ENCODE results near the gene ATP6AP1. TPM values are rescaled to one million over a fixed set of nuclear protein-coding genes. Genes with fewer than 3 reads are reported as not detected.

The ATP6AP1 gene
- total and polyA plus RNA-seq, 9 of the 15 experiments (the other 6 are each of a cell fraction or from before 2014, with no cell fraction given): 8.3 to 90.5 (median 52.9) TPM

DNA sequence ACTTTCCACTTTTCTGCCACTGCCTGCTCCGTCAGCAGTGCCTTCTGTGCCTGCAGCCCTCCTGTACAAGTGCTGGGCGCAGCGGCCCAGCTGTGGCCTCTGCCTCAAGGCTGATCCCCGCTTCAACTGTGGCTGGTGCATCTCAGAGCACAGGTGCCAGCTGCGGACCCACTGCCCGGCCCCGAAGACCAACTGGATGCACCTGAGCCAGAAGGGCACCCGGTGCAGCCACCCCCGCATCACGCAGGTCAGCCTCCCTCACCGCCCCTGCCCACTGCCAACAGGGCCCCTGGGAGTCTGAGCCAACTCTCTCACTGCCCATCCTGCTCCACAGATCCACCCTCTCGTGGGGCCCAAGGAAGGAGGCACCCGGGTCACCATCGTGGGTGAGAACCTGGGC lies 37.1 kb downstream of the ATP6AP1 start:
- Histone ChIP-seq H3K4me3 (no peak overlapping the region), H3K27me3 (ENCODE audit: control insufficient read depth in 2 of 2, insufficient read depth in 2 of 2, low read length in 2 of 2) (no peaks in the 10 kb centered on the region), H3K36me3 (ENCODE audit: control insufficient read depth, insufficient read depth, low read length) (peaks cover 88% of the 10 kb centered on the region; the same call in 2 of the 3 replicates), H3K9me1 (ENCODE audit: control insufficient read depth, insufficient read depth, low read length) (no peaks in the 10 kb centered on the region), H3K27ac (ENCODE audit: extremely low read depth, low read depth, low read length) (no peak overlapping the region), H2AFZ (ENCODE audit: low read depth, low read length) (no peak overlapping the region), H3K4me1 (replicated peaks in 1 of 2; ENCODE audit: control insufficient read depth in 2 of 2, insufficient read depth in 2 of 2, low read length in 2 of 2) (peaks cover 0 to 22% of the 10 kb centered on the region in 2 experiments; a peak in 2 of 5 replicates), H4K20me1 (replicated peaks; ENCODE audit: control insufficient read depth, insufficient read depth, low read length) (no peaks in the 10 kb centered on the region), H3K4me2 (ENCODE audit: insufficient read depth, low read length) (no peak overlapping the region), H3K79me2 (ENCODE audit: control insufficient read depth, insufficient read depth, low read length) (peaks cover 5% of the 10 kb centered on the region; the same call in 2 of the 3 replicates), H3K9me3 (replicated peaks; ENCODE audit: control insufficient read depth, insufficient read depth, low read depth, low read length) (no peaks in the 10 kb centered on the region), H3K9ac (ENCODE audit: insufficient read depth in 1 of 2, low read depth in 2 of 2, low read length in 2 of 2) (no peak overlapping the region)
- CTCF ChIA-PET (ENCODE audit: low intra/inter-chr PET ratio): no interaction called here
- in situ Hi-C loops (cut with MboI) (no loop called here), intact Hi-C loops (cut with micrococcal nuclease) (no loop called here)
- 100% methylated on average over 5 of the region's 14 CpGs for WGBS (ENCODE audit: insufficient coverage, low coverage, missing lambda C conversion rate)
- ATAC-seq (no peak), DNase-seq (ENCODE audit: extremely low read depth in 1 of 4, low spot score in 3 of 4) (no peak), FAIRE-seq (no peak)
- POLR2A ChIA-PET: interaction anchor here (0.9 to 2.0 kb wide), 3 partner anchors 8 to 12 kb away, joined by 4 to 6 read pairs (median 5); no protein-coding TSS in a partner anchor
- TF ChIP-seq ZNF41 (CRISPR knock-in tag; conservative IDR thresholded peaks at IDR 0.05) (no peak), ATF7 (IDR thresholded peaks at IDR 0.05) (no peak), KAT2B (IDR thresholded peaks at IDR 0.05; ENCODE audit: low read depth, low read length) (no peak), RHOXF2B (CRISPR knock-in tag; conservative IDR thresholded peaks at IDR 0.05) (no peak), ZSCAN32 (CRISPR knock-in tag; IDR thresholded peaks at IDR 0.05) (no peak), ARID1B (IDR thresholded peaks at IDR 0.05) (no peak), ZNF324 (CRISPR knock-in tag; IDR thresholded peaks at IDR 0.05) (no peak), RFX7 (CRISPR knock-in tag; IDR thresholded peaks at IDR 0.05) (no peak), MTA3 (IDR thresholded peaks at IDR 0.05; ENCODE audit: borderline replicate concordance) (no peak), HNRNPLL (IDR thresholded peaks at IDR 0.05; ENCODE audit: low read depth, low read length, poor library complexity, severe bottlenecking) (no peak)
- TF ChIP-seq, protein P1, sequence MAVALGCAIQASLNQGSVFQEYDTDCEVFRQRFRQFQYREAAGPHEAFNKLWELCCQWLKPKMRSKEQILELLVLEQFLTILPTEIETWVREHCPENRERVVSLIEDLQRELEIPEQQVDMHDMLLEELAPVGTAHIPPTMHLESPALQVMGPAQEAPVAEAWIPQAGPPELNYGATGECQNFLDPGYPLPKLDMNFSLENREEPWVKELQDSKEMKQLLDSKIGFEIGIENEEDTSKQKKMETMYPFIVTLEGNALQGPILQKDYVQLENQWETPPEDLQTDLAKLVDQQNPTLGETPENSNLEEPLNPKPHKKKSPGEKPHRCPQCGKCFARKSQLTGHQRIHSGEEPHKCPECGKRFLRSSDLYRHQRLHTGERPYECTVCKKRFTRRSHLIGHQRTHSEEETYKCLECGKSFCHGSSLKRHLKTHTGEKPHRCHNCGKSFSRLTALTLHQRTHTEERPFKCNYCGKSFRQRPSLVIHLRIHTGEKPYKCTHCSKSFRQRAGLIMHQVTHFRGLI (CRISPR knock-in tag; IDR thresholded peaks at IDR 0.05): no peak
- TF ChIP-seq, protein P2, sequence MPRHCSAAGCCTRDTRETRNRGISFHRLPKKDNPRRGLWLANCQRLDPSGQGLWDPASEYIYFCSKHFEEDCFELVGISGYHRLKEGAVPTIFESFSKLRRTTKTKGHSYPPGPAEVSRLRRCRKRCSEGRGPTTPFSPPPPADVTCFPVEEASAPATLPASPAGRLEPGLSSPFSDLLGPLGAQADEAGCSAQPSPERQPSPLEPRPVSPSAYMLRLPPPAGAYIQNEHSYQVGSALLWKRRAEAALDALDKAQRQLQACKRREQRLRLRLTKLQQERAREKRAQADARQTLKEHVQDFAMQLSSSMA (CRISPR knock-in tag; IDR thresholded peaks at IDR 0.05): no peak
- TF ChIP-seq, protein P3, sequence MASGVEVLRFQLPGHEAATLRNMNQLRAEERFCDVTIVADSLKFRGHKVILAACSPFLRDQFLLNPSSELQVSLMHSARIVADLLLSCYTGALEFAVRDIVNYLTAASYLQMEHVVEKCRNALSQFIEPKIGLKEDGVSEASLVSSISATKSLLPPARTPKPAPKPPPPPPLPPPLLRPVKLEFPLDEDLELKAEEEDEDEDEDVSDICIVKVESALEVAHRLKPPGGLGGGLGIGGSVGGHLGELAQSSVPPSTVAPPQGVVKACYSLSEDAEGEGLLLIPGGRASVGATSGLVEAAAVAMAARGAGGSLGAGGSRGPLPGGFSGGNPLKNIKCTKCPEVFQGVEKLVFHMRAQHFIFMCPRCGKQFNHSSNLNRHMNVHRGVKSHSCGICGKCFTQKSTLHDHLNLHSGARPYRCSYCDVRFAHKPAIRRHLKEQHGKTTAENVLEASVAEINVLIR (CRISPR knock-in tag; IDR thresholded peaks at IDR 0.05): no peak
- TF ChIP-seq, protein P4, sequence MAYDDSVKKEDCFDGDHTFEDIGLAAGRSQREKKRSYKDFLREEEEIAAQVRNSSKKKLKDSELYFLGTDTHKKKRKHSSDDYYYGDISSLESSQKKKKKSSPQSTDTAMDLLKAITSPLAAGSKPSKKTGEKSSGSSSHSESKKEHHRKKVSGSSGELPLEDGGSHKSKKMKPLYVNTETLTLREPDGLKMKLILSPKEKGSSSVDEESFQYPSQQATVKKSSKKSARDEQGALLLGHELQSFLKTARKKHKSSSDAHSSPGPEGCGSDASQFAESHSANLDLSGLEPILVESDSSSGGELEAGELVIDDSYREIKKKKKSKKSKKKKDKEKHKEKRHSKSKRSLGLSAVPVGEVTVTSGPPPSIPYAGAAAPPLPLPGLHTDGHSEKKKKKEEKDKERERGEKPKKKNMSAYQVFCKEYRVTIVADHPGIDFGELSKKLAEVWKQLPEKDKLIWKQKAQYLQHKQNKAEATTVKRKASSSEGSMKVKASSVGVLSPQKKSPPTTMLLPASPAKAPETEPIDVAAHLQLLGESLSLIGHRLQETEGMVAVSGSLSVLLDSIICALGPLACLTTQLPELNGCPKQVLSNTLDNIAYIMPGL (CRISPR knock-in tag; IDR thresholded peaks at IDR 0.05): no peak
- TF ChIP-seq, protein P5, sequence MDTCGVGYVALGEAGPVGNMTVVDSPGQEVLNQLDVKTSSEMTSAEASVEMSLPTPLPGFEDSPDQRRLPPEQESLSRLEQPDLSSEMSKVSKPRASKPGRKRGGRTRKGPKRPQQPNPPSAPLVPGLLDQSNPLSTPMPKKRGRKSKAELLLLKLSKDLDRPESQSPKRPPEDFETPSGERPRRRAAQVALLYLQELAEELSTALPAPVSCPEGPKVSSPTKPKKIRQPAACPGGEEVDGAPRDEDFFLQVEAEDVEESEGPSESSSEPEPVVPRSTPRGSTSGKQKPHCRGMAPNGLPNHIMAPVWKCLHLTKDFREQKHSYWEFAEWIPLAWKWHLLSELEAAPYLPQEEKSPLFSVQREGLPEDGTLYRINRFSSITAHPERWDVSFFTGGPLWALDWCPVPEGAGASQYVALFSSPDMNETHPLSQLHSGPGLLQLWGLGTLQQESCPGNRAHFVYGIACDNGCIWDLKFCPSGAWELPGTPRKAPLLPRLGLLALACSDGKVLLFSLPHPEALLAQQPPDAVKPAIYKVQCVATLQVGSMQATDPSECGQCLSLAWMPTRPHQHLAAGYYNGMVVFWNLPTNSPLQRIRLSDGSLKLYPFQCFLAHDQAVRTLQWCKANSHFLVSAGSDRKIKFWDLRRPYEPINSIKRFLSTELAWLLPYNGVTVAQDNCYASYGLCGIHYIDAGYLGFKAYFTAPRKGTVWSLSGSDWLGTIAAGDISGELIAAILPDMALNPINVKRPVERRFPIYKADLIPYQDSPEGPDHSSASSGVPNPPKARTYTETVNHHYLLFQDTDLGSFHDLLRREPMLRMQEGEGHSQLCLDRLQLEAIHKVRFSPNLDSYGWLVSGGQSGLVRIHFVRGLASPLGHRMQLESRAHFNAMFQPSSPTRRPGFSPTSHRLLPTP (IDR thresholded peaks at IDR 0.05; ENCODE audit: borderline replicate concordance, extremely low read depth, insufficient read length): no peak
- BruUV-seq (replicated peaks): no TSS peak

Data from K562 (cell line).